Measurements from ENCODE around the gene CA12.

Gene CA12

DNA sequence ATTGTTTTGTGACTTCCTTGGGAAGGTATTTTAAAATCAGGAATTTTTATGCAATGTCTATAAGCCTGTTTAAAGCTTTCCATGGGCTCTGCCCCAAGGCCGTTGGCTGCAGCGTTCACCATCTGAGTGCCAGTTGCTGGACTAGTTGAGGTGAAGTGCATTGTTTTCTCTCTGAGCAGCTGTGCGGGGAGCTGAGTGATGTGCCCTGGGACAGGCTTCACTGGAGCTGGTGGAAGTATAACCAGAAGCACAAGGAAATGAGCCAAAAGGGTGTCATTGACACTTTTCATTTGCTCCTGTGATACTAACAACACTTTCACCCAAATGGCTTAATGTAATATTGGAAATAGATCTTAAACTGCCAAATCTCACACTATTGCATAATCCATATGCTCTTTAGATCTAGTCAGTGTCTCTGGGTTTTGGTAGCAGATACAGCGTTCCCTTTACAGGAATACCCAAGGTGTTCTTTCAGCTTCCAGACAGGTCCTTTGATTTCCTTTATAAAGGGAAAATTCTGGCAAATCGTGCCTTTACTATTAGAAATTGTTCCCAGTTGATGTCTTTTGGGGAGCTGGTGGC is 75.1 kb downstream of the CA12 start:
- no peak for DNase-seq (ENCODE audit: low spot score)

DNA sequence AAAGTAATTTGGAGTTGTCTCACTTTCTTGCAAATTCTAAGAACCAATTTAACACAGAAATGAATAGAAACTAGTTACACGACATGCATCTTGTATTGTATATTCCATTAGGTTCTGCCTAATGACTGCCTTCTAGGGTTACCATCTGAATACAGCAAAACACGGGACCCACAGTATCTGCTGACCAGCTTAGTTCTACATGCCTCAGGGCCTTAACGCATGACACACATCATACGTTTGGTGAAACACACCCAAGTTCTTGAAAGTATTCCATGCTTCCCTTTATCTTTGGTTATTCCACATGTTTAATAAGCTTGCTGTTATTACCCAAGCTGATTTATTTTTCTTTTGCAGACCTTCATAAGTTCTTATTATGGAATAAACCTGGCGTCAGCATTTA is 76.4 kb downstream of the CA12 start:
- no peak for DNase-seq (ENCODE audit: low spot score)

DNA sequence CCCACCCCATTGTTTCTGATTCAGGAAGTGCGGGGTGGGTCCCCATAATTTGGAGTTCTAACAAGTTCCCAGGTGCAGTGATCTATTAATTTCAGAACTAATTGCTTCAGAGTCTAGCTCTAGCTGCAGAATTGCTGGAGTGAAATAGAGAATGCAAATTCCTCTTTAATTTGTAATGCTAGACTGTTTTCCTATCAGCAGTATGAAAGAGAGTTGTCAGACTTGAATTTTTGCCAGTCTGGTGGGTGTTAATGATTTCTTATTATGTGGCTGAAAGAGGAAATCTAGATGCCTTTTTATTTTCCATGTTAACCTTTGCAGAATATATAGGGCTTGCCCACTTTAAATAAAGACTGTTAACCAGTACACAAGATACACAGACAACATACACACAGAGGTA is 80.6 kb downstream of the CA12 start:
- DNase-seq (ENCODE audit: low spot score), result no peak

DNA sequence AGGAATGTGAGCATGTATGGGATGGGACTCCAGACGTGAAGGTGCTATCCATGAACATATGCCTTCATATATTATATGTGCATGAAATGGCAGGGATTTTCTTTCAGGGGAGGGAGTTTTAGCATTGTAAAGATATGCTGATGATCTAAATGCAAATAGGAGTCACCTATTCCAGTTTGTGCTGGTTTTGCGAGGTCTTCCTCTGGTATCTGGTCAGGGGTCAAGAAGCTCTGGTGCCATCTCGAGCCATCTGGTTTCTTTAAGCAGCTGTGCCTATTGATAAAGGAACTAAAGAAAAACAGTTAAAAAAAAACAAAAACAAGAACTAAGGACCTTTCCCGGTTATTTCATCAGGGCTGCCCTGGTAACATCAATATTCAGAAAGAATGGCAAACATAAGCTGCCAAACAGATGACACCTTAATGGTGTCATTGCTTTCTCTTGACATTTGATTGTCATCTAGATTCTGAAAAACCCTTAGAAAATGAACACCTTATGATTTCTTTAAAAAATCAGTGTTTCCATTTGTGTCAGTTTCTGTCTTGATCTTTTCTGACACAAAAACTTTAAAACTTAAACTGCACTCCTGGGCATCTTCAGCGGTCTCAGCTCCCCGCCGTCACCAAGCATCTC is 81.6 kb downstream of the CA12 start:
- DNase-seq (ENCODE audit: low spot score), result no peak

DNA sequence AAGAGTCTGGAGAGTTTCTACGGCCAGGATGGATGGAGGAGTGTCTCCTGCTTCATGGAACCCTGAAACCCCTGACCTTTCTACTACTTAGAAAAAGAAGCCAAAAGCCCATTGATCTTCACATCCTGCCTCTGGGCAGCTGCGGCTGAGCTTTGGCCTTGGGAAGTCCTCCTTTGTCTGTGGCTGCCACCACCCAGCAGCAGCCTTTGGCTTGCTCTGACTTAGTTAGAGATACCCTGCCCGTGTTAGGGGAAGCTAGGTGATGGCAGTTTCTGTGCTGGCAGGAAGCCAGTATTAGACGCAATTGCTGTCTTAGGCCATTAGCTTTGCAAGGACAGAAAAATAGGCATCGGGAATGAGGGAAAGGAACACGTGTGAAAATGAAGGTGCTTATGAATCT is 85.5 kb downstream of the CA12 start:
- no peak for DNase-seq (ENCODE audit: low spot score)

DNA sequence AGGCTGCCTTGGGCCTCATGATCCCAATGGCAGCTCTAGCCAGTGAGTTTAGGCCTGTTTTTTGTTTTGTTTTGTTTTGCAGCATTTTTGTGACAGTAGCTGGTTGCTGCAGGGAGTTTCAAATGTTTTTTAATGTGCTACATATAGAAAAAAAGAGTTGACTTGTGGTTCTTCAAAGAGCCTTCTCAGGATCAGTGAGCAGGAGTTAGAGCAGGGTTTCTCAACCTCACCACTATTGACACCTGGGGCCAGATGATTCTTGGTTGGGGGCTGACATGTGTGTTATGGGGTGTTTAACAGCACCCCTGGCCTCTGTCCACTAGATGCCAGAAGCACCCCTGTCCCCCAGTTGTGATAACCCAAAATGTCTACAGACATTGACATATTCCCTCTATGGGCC is 86.3 kb downstream of the CA12 start:
- no peak for DNase-seq (ENCODE audit: low spot score)

DNA sequence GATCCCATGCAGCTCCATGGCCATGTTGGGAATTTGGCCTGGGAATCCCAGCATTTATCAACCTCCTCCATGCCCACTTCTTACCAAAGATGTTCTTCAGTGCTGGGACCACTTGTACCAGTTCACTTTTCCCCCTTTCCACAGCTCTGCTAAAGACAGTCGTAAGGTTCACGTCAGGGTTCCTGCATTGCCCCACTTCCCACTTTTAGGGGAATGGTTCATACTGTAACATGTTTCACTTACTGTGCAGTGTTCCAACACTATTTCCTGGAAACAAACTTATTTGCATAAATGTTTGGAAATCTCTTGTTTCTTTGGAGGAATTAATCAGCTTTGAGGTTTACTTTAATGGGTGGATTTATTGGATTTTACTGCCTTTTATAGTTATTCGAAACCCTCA is 87.3 kb downstream of the CA12 start:
- DNase-seq (ENCODE audit: low spot score), result no peak

DNA sequence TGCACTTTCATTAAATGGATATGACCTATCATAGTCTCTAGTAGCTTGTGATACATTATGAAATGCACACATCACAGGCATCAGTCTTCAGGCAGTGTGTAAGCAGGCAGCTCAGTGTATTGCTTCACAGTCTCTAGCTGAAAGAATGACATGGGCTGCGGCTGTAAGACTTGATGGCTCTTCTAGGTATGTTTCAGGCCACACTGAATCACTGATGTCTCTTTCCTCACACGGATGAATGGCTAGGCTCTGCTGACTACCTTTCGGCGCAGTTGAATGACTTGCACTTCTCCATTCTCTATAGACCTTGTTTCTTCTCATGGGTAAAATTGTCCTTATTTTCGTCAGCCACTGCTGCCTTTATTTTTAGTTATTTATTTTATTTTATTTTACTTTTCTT is 88.9 kb downstream of the CA12 start:
- peak; percentile 23 for DNase-seq (ENCODE audit: low spot score)

DNA sequence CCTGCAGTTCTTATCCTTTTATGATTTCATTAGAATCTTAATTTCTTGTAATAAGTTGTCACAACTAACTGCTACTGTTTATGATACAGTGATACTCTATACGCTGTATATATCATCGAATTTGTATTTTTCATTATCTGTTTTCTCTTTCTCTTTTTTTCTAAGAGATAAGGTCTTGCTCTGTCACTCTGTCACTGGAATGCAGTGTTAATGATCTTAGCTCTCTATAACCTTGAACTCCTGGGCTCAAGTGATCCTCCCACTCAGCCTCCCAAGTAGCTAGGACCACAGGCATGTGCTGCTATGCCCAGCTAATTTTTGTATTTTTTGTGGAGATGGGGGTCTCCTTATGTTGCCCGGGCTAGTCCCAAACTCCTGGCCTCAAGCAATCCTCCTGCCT is 89.4 kb downstream of the CA12 start:
- no peak for DNase-seq (ENCODE audit: low spot score)

DNA sequence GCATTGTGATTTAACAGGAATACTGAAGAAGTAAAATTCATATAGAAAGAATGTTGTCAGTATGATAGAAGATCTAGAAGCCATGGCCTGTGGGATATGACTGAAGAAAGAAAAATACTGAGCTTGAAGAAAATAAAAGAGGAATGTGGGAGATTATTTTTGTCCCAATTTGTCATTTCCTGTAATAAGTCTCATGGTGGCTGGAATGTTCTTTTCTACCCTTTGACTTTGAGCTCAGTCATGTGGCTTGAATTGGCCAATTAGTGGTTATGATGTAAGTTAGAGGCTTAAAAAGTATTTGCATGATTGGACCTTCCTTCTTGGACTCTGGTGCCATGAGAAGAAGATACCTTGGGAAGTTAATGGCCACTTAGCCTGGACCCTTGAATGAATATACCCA is 90.1 kb downstream of the CA12 start:
- DNase-seq (ENCODE audit: low spot score), result peak; percentile 73

DNA sequence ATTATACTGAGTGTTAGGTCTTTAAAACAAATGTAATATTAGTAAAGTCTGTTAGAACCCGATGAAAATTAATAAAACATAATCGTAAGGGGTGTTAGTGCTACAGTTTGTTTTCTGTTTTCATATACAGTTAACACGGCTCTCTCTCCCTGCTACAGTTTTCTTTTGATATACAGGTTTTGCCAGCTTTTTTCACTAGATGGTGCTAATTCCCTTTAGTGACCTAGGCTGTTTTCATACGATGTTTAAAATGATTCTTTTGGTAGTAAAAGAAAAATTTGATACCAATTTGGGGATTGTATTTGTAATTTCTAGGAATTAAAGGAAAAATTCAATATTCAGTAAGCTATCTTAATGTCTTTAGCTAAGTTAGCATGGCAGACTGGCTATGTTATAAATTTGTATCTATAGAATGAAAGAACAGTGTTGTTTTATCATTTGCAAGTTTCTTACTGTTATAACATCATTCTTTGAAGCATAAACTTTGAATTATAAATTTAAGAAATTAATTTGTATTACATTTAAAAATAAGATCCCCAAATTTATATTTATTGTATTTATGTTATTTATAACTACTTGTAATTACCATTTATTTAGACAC is 92.8 kb downstream of the CA12 start:
- peak; percentile 60 for DNase-seq (ENCODE audit: low spot score)

DNA sequence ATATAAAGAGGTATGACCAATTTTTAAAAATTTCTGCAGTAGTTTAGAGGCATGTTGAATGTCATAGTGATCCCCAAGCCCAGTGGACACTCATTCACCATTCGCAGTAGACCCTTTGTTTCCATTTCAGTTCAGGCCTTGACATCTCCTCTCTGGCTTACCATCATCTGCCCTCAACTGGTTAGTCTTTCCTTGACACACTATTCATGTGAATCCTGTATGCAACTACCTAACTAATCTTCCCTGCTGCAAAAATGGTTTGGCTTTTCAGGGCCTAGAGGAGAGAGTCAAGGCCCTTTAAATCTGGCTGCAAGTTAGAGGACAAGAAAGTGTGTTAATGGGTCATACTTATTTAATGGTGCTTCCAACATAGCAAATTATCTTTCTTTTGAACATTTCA is 93.3 kb downstream of the CA12 start:
- no peak for DNase-seq (ENCODE audit: low spot score)

DNA sequence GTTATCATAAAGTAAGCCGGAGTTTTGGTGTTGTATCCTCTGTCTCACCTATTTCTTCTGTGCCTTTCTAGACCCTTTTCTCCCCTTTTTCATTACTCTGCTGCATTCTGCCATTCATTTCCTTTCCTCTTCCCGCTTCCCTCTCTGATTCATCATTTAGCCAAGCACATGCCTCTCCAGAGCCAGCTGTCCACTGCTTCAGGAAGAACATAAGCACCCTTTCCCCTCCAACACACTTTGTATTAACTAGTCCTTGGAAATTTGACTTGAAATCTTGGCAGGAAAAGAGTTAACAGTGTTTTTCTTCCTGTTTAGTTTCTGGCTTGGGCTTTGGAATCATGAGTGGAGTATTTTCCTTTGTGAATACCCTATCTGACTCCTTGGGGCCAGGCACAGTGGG is 94.5 kb downstream of the CA12 start:
- no peak for DNase-seq (ENCODE audit: low spot score)

DNA sequence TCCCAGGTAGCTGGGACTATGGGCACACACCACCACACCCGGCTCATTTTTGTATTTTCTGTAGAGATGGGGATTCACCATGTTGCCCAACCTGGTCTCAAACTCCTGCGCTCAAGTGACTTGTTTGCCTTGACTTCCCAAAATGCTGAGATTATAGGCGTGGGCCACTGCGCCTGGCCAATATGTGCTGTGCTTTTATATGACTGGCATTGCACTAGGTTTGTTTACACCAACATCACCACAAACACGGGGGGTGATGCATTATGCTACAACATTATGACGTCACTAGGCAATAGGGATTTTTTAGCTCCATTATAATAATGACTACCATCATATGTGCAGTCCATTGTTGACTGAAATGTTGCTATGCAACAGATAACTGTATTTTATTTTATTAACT is 97.3 kb downstream of the CA12 start:
- DNase-seq (ENCODE audit: low spot score), result no peak

DNA sequence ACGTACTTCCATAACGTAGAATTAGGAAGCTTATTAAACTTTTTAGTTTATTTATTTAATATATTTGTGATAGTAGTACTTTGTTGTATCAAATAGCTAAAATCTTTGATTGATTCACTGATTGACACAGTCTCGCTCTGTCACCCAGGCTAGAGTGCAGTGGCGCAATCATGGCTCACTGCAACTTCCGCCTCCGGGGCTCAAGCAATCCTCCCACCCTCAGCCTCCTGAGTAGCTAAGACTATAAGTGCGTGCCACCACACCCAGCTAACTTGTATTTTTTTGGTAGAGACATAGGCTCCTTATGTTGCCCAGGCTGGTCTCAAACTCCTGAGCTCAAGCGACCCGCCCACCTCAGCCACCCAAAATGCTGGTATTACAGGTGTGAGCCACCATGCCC is 98.5 kb downstream of the CA12 start:
- DNase-seq (ENCODE audit: low spot score), result no peak

DNA sequence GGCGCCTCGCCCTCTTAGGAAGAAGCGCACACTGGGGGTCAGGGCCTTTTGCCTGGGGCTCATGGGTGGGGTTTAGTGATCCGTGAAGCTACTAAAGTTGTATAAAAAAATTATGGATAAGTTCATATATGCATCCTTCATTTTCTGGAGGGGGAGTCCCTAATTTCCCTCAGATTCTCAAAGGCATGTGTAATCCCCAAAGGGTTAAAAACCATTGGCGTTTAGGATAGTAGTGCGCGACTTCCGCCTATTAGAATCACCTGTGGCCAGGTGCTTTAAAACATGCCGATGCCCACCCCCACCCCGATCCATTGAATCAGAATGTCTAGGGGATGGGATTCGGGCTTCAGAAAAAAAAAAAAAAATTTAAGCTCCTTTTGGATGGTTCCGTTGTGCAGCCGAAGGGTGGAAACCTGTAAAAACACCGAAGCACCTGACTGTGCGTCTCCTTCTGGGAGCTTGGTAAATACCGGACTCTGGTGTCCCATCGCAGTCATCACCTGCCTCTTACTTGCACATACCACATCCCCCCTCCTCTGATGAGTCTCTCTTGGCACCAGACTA is 103.7 kb downstream of the CA12 start:
- DNase-seq (ENCODE audit: low spot score), result no peak

DNA sequence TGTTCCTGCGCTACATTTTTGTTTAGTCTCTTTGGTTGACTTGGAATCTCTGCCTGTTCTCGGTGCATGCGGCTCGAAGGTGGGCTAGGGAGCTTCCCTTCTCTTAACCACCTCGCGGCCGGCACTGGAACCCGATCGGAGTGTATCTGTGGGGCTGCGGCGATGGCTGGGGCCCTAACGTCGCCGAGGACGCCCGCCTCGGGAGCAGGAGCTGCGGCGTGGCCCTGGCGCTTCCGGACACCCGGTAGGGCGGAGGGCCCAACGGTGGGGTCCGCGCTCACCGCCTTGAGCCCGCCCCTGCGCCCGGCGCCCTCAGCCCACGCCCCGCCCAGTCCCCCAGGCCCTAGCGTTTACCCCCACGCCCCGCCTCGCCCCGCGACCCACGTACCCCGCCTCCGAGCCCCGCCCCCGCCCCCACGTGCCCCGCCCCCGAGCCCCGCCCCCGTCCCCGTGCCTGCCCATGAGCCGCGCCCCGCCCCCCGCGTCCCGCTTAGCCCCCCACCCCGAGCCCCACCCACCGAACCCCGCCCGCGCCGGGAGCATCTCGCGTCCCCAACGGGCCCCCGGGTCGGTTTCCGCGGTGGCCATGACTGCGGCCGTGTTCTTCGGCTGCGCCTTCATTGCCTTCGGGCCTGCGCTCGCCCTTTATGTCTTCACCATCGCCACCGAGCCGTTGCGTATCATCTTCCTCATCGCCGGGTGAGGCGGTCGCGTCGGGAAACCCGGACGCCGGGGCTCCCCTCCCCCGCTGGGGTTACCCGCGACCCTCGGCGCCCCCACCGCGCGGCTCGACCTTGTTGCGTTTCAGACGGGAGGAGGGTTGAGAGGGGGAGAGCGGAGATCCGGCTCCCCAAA is 104.4 kb downstream of the CA12 start, which contains the start of gene APH1B:
APH1B (plus strand) TSS at position 568 of the 855 bp plus-strand sequence; CDS start at position 587, 19 bp downstream.
- DNase-seq (ENCODE audit: low spot score), result peak; percentile 91

DNA sequence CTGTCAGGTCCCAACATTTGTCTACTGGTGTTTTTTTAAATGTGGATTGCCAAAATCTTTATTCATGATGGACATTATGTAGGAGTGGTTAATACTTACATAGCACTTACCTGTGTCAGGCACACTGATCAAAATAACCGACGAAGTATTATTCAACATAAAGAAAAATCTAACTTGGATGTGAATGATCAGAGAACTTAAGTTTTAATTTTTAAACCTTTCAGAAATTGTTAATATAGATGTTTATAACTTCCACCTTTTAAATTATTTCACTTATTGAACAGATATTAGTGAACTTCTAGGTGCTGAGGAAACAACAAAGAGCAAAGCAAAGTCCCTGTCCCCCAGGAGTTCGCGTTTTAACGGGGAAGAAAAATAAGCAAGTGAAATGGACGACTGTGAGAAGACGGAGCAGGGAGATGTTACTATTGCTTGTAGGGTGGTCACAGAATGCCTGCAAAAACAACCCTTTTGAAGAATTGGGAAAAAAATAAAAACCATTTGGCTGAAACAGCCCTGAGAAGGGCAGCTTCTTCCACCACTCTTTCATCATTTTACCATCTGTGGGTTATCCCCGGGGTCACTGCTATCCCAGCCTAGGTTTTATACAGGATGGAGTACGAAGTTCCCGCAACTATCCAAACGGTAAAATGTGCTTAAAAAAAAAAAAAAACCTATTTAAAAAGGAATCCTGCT is 105.2 kb downstream of the CA12 start:
- no peak for DNase-seq (ENCODE audit: low spot score)

DNA sequence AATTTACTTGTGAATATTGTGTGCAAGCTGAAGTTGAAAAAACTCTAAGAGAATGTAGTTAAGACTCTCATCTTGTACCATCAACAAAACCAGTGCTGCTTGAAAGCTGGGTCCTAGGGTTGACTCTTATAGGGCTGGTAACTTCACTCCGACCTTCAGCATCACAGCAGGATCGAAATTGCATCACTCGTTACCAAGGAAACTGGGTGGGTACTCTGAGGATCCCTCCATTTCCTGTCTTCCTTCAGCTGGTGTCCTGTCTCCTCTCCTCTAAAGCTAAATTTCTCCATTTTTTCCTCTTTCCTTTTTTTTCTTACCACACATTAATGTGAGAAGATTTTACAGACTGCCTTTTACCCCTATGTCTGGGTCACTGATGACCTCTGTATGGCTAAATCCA is 107.2 kb downstream of the CA12 start:
- DNase-seq (ENCODE audit: low spot score), result peak; percentile 18

Measured in AG20443 (cell line).